ENCODE results near the gene EPC1. TPM values are rescaled to one million over a fixed set of nuclear protein-coding genes. Genes with fewer than 3 reads are reported as not detected.
"Not testable (repeated sequence)": the region's sequence is repeated elsewhere in the genome, so short reads cannot be mapped to it uniquely, and the experiment has no call there.

The EPC1 gene
- total and polyA plus RNA-seq, 5 donors from 2014 or later: 46.6 to 218 (median 62.2) TPM

DNA sequence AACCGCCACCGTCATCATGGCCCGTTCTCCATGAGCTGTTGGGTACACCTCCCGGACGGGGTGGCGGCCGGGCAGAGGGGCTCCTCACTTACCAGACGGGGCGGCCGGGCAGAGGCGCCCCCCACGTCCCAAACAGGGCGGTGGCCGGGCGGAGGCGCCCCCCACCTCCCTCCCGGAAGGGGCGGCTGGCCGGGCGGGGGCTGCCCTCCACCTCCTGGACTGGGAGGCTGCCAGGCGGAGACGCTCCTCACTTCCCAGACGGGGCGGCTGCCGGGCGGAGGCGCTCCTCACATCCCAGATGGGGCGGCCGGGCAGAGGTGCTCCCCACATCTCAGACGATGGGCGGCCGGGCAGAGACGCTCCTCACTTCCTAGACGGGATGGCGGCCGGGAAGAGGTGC, 113.6 kb downstream of the EPC1 start:
- H3K27me3 ChIP-seq (ENCODE audit: control insufficient read depth, insufficient read depth, low read length); H3K9me3 ChIP-seq (ENCODE audit: control insufficient read depth in 2 of 2, low read length in 2 of 2); H3K4me3 ChIP-seq (ENCODE audit: low read depth, low read length); H3K27me3 Mint-ChIP-seq; ATAC-seq (ENCODE audit: low read depth in 2 of 2); H3K36me3 Mint-ChIP-seq; H3K4me1 ChIP-seq (ENCODE audit: control insufficient read depth, insufficient read depth, low read length, poor library complexity, severe bottlenecking); H3K36me3 ChIP-seq (ENCODE audit: control insufficient read depth, insufficient read depth, low read length); DNase-seq; H3K9me3 Mint-ChIP-seq; H3K4me1 Mint-ChIP-seq; H3K4me3 Mint-ChIP-seq; H3K27ac ChIP-seq (ENCODE audit: insufficient read depth, low read length, poor library complexity, severe bottlenecking); H3K27ac Mint-ChIP-seq: not testable (repeated sequence)

- no peak overlapping the region for H3K4me3 Mint-ChIP-seq
- no peaks in the 10 kb centered on the region for H3K36me3 ChIP-seq (ENCODE audit: control insufficient read depth, insufficient read depth, low read length)
- no peaks in the 10 kb centered on the region for H3K9me3 ChIP-seq (ENCODE audit: control insufficient read depth in 2 of 2, low read length in 2 of 2)
- no peaks in the 10 kb centered on the region for H3K27me3 ChIP-seq (ENCODE audit: control insufficient read depth, insufficient read depth, low read length)
- H3K4me3 ChIP-seq (ENCODE audit: low read depth, low read length): no peak overlapping the region
- H3K4me1 ChIP-seq (ENCODE audit: control insufficient read depth, insufficient read depth, low read length, poor library complexity, severe bottlenecking): no peaks in the 10 kb centered on the region
- peaks cover 0 to 9% (median 3%) of the 10 kb centered on the region in 4 donors for H3K4me1 Mint-ChIP-seq
- H3K27me3 Mint-ChIP-seq: peaks cover 9% of the 10 kb centered on the region
- peaks cover 0 to 4% (median 1%) of the 10 kb centered on the region in 7 donors for H3K9me3 Mint-ChIP-seq
- no peak overlapping the region for H3K27ac Mint-ChIP-seq
- no peak overlapping the region for H3K27ac ChIP-seq (ENCODE audit: insufficient read depth, low read length, poor library complexity, severe bottlenecking)
- ATAC-seq (ENCODE audit: low read depth in 2 of 2) (no peak), DNase-seq (no peak)
- no peaks in the 10 kb centered on the region for H3K36me3 Mint-ChIP-seq
These were observed 114.6 kb downstream of the EPC1 start for GRCh38 chr10:32232378-32232777.

DNA sequence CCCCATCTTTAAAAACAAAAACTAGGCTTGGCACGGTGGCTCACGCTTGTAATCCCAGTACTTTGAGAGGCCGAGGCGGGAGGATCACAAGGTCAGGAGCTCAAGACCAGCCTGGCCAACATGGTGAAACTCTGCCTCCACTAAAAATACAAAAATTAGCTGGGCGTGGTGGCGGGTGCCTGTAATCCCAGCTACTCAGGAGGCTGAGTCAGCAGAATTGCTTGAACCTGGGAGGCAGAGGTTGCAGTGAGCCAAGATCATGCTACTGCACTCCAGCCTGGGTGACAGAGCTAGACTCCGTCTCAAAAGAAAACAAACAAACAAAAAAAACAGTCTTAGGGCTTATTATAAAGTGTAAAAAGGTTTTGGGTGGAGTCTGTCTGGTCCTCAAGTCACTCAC, 117.2 kb downstream of the EPC1 start:
- not testable (repeated sequence) for DNase-seq; H3K9me3 ChIP-seq (ENCODE audit: control insufficient read depth in 2 of 2, low read length in 2 of 2); H3K27ac Mint-ChIP-seq; H3K4me3 Mint-ChIP-seq; H3K4me1 ChIP-seq (ENCODE audit: control insufficient read depth, insufficient read depth, low read length, poor library complexity, severe bottlenecking); H3K4me1 Mint-ChIP-seq; H3K36me3 Mint-ChIP-seq; H3K27ac ChIP-seq (ENCODE audit: insufficient read depth, low read length, poor library complexity, severe bottlenecking); H3K9me3 Mint-ChIP-seq; ATAC-seq (ENCODE audit: low read depth in 2 of 2); H3K27me3 Mint-ChIP-seq; H3K4me3 ChIP-seq (ENCODE audit: low read depth, low read length); H3K27me3 ChIP-seq (ENCODE audit: control insufficient read depth, insufficient read depth, low read length); H3K36me3 ChIP-seq (ENCODE audit: control insufficient read depth, insufficient read depth, low read length)

- peaks cover 0 to 9% (median 3%) of the 10 kb centered on the region in 4 donors for H3K4me1 Mint-ChIP-seq
- H3K27me3 Mint-ChIP-seq: peaks cover 9% of the 10 kb centered on the region
These were observed 117.8 kb downstream of the EPC1 start for GRCh38 chr10:32229170-32229569.

DNA sequence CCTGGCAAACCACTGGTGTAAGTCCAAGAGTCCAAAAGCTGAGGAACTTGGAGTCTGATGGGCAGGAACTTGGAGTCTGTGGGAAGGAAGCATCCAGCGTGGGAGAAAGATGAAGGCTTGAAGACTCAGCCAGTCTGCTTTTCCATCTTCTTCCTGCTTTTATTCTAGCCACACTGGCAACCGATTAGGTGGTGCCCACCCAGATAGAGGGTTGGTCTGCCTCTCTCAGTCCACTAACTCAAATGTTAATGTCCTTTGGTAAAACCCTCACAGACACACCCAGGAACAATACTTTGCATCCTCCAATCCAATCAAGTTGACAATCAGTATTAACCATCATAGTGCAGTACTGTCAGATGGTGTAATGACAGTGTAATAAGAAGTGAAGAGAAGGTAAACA, 119.2 kb downstream of the EPC1 start:
- no peaks in the 10 kb centered on the region for H3K36me3 ChIP-seq (ENCODE audit: control insufficient read depth, insufficient read depth, low read length)
- Mint-ChIP-seq H3K9me3 (peaks cover 0 to 1% (median 0%) of the 10 kb centered on the region in 7 donors), H3K27ac (no peak overlapping the region), H3K4me3 (peak overlapping the region in 1 of 4 donors; percentile 6), H3K4me1 (peaks cover 0 to 9% (median 3%) of the 10 kb centered on the region in 4 donors), H3K27me3 (peaks cover 9% of the 10 kb centered on the region), H3K36me3 (no peaks in the 10 kb centered on the region)
- no peaks in the 10 kb centered on the region for H3K9me3 ChIP-seq (ENCODE audit: control insufficient read depth in 2 of 2, low read length in 2 of 2)
- H3K4me3 ChIP-seq (ENCODE audit: low read depth, low read length): no peak overlapping the region
- H3K4me1 ChIP-seq (ENCODE audit: control insufficient read depth, insufficient read depth, low read length, poor library complexity, severe bottlenecking): no peaks in the 10 kb centered on the region
- ATAC-seq (ENCODE audit: low read depth in 2 of 2): no peak
- H3K27ac ChIP-seq (ENCODE audit: insufficient read depth, low read length, poor library complexity, severe bottlenecking): no peak overlapping the region
- no peak for DNase-seq
- no peaks in the 10 kb centered on the region for H3K27me3 ChIP-seq (ENCODE audit: control insufficient read depth, insufficient read depth, low read length)

More at GRCh38 chr10:32229170-32229569, 117.8 kb downstream of the EPC1 start:
- H3K27ac ChIP-seq (ENCODE audit: insufficient read depth, low read length, poor library complexity, severe bottlenecking): no peak overlapping the region
- no peaks in the 10 kb centered on the region for H3K9me3 ChIP-seq (ENCODE audit: control insufficient read depth in 2 of 2, low read length in 2 of 2)
- no peaks in the 10 kb centered on the region for H3K36me3 Mint-ChIP-seq
- H3K4me1 ChIP-seq (ENCODE audit: control insufficient read depth, insufficient read depth, low read length, poor library complexity, severe bottlenecking): no peaks in the 10 kb centered on the region
- H3K27me3 ChIP-seq (ENCODE audit: control insufficient read depth, insufficient read depth, low read length): no peaks in the 10 kb centered on the region
- ATAC-seq (ENCODE audit: low read depth in 2 of 2): no peak
- no peak overlapping the region for H3K4me3 Mint-ChIP-seq
- no peak overlapping the region for H3K27ac Mint-ChIP-seq
- no peak for DNase-seq
- H3K9me3 Mint-ChIP-seq: peaks cover 0 to 2% (median 0%) of the 10 kb centered on the region in 7 donors
- no peaks in the 10 kb centered on the region for H3K36me3 ChIP-seq (ENCODE audit: control insufficient read depth, insufficient read depth, low read length)
- H3K4me3 ChIP-seq (ENCODE audit: low read depth, low read length): no peak overlapping the region

- DNase-seq: no peak
- Mint-ChIP-seq H3K27ac (no peak overlapping the region), H3K4me3 (no peak overlapping the region), H3K27me3 (peaks cover 13% of the 10 kb centered on the region), H3K9me3 (peaks cover 0 to 6% (median 0%) of the 10 kb centered on the region in 7 donors), H3K4me1 (peaks cover 0 to 9% (median 3%) of the 10 kb centered on the region in 4 donors), H3K36me3 (peaks cover 3% of the 10 kb centered on the region)
- Histone ChIP-seq H3K9me3 (ENCODE audit: control insufficient read depth in 2 of 2, low read length in 2 of 2) (no peaks in the 10 kb centered on the region), H3K27me3 (ENCODE audit: control insufficient read depth, insufficient read depth, low read length) (no peaks in the 10 kb centered on the region), H3K27ac (ENCODE audit: insufficient read depth, low read length, poor library complexity, severe bottlenecking) (no peak overlapping the region), H3K4me3 (ENCODE audit: low read depth, low read length) (no peak overlapping the region), H3K36me3 (ENCODE audit: control insufficient read depth, insufficient read depth, low read length) (no peaks in the 10 kb centered on the region), H3K4me1 (ENCODE audit: control insufficient read depth, insufficient read depth, low read length, poor library complexity, severe bottlenecking) (no peaks in the 10 kb centered on the region)
- ATAC-seq (ENCODE audit: low read depth in 2 of 2): no peak
These were observed 120.3 kb downstream of the EPC1 start for GRCh38 chr10:32226624-32227023.

DNA sequence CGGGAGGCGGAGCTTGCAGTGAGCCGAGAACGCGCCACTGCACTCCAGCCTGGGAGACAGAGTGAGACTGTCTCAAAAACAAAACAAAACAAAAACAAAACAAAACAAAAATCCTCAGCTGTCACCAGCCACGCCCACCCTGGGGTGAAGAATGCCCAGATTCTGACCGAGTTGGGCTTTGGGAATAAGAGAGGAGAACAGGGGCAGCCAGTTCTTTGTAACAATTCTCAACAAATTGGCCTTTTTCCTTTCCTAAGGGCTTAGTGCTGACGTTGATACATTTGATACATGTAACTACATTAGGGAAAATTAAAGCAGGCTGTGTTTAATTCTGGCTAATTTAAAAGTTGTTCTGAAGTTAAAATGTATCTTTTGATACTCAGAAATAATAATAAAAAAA, 121.0 kb downstream of the EPC1 start:
- Mint-ChIP-seq H3K27me3 (peaks cover 12% of the 10 kb centered on the region), H3K36me3 (peaks cover 3% of the 10 kb centered on the region), H3K4me3 (no peak overlapping the region), H3K27ac (no peak overlapping the region), H3K9me3 (peaks cover 0 to 6% (median 0%) of the 10 kb centered on the region in 7 donors), H3K4me1 (peaks cover 0 to 9% (median 3%) of the 10 kb centered on the region in 4 donors)
- no peak overlapping the region for H3K4me3 ChIP-seq (ENCODE audit: low read depth, low read length)
- DNase-seq (no peak), ATAC-seq (ENCODE audit: low read depth in 2 of 2) (no peak)
- H3K27me3 ChIP-seq (ENCODE audit: control insufficient read depth, insufficient read depth, low read length): no peaks in the 10 kb centered on the region
- no peaks in the 10 kb centered on the region for H3K4me1 ChIP-seq (ENCODE audit: control insufficient read depth, insufficient read depth, low read length, poor library complexity, severe bottlenecking)
- H3K36me3 ChIP-seq (ENCODE audit: control insufficient read depth, insufficient read depth, low read length): no peaks in the 10 kb centered on the region
- no peak overlapping the region for H3K27ac ChIP-seq (ENCODE audit: insufficient read depth, low read length, poor library complexity, severe bottlenecking)
- H3K9me3 ChIP-seq (ENCODE audit: control insufficient read depth in 2 of 2, low read length in 2 of 2): no peaks in the 10 kb centered on the region

GRCh38 chr10:32222376-32222775, 124.6 kb downstream of the EPC1 start:
- not testable (repeated sequence) for H3K4me1 Mint-ChIP-seq; H3K36me3 Mint-ChIP-seq; H3K4me3 Mint-ChIP-seq; H3K4me1 ChIP-seq (ENCODE audit: control insufficient read depth, insufficient read depth, low read length, poor library complexity, severe bottlenecking); H3K27me3 ChIP-seq (ENCODE audit: control insufficient read depth, insufficient read depth, low read length); H3K4me3 ChIP-seq (ENCODE audit: low read depth, low read length); H3K27me3 Mint-ChIP-seq; H3K36me3 ChIP-seq (ENCODE audit: control insufficient read depth, insufficient read depth, low read length); DNase-seq; ATAC-seq (ENCODE audit: low read depth in 2 of 2); H3K27ac Mint-ChIP-seq; H3K27ac ChIP-seq (ENCODE audit: insufficient read depth, low read length, poor library complexity, severe bottlenecking)
- peaks cover 9 to 11% of the 10 kb centered on the region in 2 experiments for H3K9me3 ChIP-seq (ENCODE audit: control insufficient read depth in 2 of 2, low read length in 2 of 2)
- peaks cover 0 to 23% (median 9%) of the 10 kb centered on the region in 7 donors for H3K9me3 Mint-ChIP-seq

Measured in CD4-positive, CD25-positive, alpha-beta regulatory T cell (primary cell).